HG02571 (cell line): ENCODE data around the gene RASL10B.
"Not testable (repeated sequence)": the region's sequence is repeated elsewhere in the genome, so short reads cannot be mapped to it uniquely, and the experiment has no call there.

Source experiments
- ATAC-seq: cut with Tn5 transposase; IDR thresholded peaks from one replicate; pipeline ENCODE4 v1.9.1; 2021; ENCODE audit warnings: mild to moderate bottlenecking, moderate library complexity; ENCODE audit not compliant: unreplicated experiment

RASL10B gene

GRCh38 chr17:35740997-35741931 lies 9.8 kb downstream of the RASL10B start:
- ATAC-seq: no peak

DNA sequence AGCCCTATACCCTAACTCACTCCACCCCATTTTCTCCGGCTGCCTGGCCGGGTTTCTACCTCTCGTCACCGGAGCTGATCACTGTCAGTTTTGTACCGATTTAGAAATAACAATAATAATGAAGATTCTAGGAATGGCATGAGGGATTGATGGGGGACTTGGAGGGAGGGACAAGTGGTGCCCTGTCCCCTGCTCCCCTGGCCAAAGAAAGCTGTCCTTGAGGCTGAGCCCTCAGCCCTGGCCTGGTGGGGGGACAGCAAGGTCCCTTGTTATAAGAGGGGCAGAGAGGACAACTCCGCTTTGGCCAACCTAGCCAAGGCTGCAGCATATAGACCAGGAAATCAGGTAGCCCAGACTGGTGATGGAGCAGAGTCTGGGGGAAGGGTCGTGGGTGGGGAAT lies 11.1 kb downstream of the RASL10B start:
- ATAC-seq: no peak

- ATAC-seq: no peak
These were observed 11.5 kb downstream of the RASL10B start for GRCh38 chr17:35742896-35743477.

GRCh38 chr17:35743626-35744328 lies 12.3 kb downstream of the RASL10B start:
- no peak for ATAC-seq

DNA sequence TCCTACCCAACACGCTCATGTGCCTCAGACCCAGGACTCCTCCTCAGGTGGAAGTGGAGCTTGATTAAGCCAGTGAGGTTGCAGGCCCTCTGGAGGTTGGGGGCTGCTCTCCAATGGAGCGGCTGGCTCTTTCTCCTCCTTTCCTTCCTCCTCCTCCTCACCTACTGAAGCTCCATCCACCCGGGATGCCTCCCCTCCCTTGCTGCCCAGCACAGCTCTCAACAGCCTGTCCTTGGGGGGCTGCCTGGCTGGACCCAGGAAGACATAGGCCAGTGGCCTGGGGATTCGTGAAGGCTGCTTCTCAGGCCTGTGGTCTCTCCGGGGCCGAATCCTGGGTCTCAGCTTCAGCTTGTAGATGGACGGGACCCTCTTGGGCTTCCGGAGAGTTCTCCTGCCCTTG lies 13.4 kb downstream of the RASL10B start:
- no peak for ATAC-seq

- ATAC-seq: no peak
These were observed 13.8 kb downstream of the RASL10B start for GRCh38 chr17:35745246-35745645.

DNA sequence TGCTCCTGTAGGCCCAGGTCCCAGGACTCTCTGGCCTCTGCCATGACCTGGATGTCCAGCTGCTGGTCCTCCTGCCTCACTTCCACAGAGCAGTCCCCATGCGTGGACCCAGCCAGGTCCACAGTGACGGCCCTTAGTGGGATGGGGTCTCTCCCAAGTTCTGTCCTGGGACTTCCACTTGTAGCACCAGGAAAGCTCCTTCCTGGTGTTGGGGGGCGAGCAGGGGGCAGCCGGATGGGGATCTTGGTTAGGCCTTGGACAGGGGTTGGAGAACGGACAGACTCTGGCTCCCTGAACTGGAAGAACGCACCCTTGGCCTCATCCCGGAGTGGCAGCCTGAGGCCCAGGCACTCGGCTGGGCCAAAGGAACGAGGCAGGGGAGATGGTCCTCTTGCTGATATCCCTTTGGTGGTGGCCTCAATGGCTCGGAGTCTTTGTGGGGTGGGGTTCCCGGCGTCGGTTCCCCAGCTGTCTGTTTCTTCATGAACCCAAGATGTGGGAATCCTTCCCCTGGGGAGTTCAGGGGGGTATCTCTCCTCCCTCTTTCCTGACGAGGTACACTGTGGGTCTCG lies 14.4 kb downstream of the RASL10B start:
- ATAC-seq: no peak

DNA sequence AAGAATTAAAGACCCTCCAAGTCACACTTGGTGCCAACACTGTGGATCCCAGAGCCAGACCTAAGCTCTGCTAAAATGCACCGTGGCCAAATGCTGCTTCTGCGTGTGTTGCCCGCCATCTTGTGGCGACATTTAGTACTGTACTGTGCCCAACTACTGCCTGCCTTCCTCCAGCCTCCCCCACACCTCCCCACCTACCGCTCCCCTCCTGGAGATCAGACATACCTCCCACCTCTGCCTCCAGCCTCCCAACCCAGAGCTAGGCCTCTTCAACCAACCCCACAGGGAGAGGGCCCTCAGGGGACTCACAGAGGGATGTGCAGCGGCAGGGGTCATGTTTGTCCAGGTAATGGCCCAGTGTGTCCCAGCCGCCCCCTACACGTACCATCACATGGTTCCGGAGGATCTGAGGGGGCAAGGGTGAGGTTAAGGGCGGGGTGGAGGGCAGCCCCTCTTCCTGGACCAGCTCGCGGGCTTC lies 16.1 kb downstream of the RASL10B start:
- ATAC-seq: no peak

DNA sequence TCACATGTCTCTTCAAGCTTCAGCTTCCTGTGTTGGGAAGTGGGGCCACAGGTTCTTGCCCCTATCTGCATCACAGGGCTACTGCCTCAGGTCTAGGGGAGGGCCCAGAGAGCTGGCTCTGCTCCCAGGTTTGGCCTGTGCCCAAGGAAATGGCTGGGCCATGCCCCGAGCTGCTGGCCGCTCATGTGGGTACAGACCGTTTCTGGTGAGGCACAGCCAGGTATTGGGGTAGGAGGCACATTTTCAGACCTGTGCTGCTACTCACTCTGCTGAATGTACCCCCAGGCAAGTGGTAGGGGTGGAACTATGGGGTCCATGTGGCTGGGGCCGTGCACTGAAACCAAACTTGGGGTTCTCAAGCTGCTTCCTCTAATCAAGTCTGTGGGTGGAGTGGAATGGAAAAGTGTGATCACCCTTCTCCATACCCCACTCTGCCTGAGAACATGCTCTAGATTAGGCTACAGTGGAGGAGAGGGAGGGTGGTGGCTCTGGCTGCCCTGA lies 17.0 kb downstream of the RASL10B start:
- no peak for ATAC-seq

DNA sequence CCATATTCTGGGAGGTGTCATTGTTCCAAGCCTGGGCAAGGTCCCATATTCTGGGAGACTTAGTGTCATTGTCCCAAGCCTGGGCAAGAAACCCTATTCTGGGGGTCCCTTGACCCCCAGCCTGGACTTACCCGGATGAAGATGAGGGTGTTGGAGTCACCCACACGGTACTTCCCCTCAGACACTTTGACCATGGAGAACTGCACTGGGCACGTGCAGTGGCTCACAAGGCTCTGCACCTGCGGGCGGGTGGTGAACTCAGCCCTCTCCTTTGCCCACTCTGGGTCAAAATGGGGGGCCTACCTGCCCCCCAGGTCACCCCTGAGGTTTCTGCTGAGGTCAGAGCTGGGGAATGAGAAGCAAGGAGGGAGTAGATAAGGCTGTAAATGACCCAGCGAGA lies 17.5 kb downstream of the RASL10B start:
- no peak for ATAC-seq

DNA sequence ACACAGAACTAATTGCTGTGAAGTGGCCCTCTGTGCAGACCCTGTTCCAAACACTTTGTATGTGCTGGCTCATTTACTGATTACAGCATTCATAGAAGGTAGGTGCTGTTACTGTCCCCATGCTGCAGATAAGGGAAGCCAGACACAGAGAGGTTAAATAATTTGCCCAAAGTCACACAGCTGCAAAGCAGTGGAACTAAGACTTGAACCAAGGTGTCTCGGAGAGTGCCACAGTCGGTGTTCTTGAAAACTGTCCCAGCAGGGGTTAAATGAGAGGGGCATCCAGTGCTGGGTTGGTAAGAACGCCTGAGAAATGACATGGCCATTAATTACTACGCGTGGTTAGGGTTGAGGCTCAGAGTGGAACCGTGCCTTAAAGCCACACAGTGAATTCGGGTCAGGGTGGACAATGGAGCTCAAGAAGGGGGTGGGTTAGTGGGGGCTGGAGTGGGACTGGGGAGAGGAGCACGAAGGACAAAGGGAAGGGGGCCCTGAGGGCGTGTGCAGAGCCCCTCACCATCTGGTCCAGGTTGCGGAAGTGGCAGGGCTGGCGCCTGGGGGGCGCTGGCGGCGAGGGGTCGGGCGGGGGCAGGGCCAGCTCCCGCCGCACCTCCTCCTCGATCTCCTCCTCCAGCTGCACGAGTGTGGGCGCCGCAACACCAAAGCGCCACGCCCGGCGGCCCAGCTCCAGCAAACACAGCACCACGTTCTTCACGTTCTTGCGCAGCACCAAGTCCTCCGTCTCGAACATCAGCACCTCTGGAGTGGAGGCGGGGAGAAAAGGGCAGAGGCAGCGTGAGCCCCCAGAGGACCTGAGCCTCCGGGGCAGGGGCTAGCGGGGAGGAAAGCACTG lies 18.3 kb downstream of the RASL10B start:
- no peak for ATAC-seq

GRCh38 chr17:35750526-35751395 lies 19.3 kb downstream of the RASL10B start:
- ATAC-seq: no peak

DNA sequence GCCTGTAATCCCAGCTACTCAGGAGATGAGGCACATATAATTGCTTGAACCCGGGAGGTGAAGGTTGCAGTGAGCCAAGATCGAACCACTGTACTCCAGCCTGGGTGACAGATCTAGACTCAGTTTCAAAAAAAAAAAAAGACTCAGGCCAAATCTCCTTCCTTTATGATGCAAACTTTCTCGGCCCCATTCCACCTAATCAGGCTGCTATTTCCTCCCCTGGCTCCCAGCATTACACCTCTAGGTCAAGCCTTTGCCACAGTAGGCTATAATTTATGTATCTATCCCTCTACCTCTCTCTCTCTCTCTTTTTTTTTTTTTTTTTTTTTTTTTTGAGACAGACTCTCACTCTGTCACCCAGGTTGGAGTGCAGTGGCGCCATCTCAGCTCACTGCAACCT lies 20.1 kb downstream of the RASL10B start:
- not testable (repeated sequence) for ATAC-seq

GRCh38 chr17:35752471-35752870 lies 21.0 kb downstream of the RASL10B start:
- ATAC-seq: no peak

DNA sequence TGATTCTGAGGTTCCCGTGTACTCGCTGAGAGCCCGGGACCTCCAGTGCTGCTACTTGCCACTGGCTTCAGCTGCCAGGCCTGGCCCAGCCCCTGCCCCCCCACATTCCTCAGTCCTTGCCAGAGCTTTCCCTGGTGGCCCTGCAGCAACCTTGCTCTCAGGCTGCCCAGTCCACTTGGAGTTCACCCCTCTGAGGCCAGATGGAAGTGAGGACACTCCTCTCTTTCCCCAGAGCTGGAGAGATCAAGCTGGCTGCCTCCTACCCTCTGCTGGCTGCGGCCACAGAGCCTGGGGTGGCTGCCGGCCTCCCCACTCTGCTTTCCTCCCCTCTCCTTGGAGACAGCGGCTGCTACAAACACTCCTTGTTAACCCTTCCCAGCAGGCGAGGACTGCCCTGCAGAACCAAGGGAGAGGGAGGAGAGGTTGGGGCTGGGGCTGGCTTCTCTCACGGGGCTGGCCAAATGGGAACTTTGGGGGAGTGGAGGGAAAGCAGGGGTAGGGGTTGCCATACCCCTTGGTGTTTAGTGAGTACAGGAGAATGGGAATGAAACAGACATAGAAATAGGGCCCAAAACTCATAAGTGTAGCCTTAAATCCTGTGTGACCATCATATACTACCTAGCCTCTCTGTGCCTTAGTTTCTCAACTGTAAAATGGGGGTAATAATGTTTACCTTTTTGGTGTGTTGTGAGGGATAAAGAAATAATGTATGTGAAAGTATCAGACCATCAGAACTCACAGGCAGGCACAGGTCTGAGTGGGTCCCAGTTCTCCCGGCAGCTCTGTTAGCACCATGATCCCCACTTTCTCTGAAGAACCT lies 21.7 kb downstream of the RASL10B start, which contains the start of gene GAS2L2:
GAS2L2 (minus strand) TSS at position 295 of the 820 bp plus-strand sequence. CDS start 389 bp downstream, outside the sequence.
- ATAC-seq: no peak

GRCh38 chr17:35757243-35757642 lies 25.8 kb downstream of the RASL10B start:
- no peak for ATAC-seq

GRCh38 chr17:35760587-35760986 lies 29.1 kb downstream of the RASL10B start, which contains the start of gene C17orf50:
Gene C17orf50, plus strand, starts transcription at chr17:35760887. Its CDS starts 55 bp downstream, at chr17:35760942.
- no peak for ATAC-seq

DNA sequence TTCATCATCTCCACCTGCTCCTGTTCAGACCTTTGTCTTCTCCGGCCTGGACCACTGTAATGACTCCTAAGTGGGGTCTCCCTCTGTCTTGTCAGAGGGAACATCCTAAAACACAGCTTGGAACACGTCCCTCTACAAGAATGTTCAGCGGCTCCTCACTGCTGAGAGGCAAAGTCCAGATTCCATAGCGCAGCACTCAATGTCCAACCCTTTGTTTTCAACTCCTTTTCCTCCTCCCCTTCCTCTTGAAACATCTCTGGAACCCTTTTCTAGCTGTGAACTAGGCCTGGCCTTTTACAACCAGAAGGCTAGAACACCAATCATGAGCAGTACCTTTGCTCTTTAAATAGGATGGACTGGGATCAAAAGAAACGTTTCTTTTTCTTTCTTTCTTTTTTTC lies 30.2 kb downstream of the RASL10B start:
- ATAC-seq: no peak
